HepG2 (cell line): ENCODE measurements around the gene NACC2. TPM values are rescaled to one million over a fixed set of nuclear protein-coding genes. Genes with fewer than 3 reads are reported as not detected.

ENCODE experiments used
- ATAC-seq: fragments of 200-7000 bp; cut with Tn5 transposase; 3 replicates; pipeline ENCODE4 v1.9.1; 2020; ENCODE audit warnings: mild to moderate bottlenecking, moderate library complexity
- BruUV-seq: library from RNA; stranded (reverse); fragments of 400-500 nt; replicated peaks from 2 replicates; lab custom pipeline; 2021; lab: Mats Ljungman, UMichigan
- CTCF ChIA-PET: fragments of 300-600 bp; formaldehyde crosslinking; extraction: SDS; loops from one replicate; lab custom pipeline; 2021; ENCODE audit warnings: low total read pairs, inconsistent platforms, low intra/inter-chr PET ratio; lab: Yijun Ruan, JAX
- POLR2A ChIA-PET: fragments of 350-600 bp; sonication (Branson Sonifier 250); formaldehyde crosslinking; loops from one replicate; lab custom pipeline; 2020; ENCODE audit warnings: antibody characterized with exemption, inconsistent platforms; lab: Yijun Ruan, JAX
- DNase-seq: peaks from one replicate; pipeline ENCODE4 v3.0.0-alpha.2; 2015; ENCODE audit warnings: low spot score
- FAIRE-seq: peaks from 3 replicates; lab custom pipeline; 2011; peaks lifted over from hg19 to GRCh38; lab: Jason Lieb, UNC
- H2AFZ ChIP-seq: one replicate; pipeline ENCODE4 v1.6.1; 2011; ENCODE audit warnings: low read length, inconsistent platforms
- H3K27ac ChIP-seq: fragments of 300-600 bp; 3 replicates; pipeline ENCODE4 v1.8.0; 2011; ENCODE audit warnings: mixed run types, mild to moderate bottlenecking, mixed read lengths, low read length, inconsistent platforms; ENCODE audit not compliant: insufficient read depth; ENCODE audit errors: extremely low read length
- H3K27me3 ChIP-seq, 2 experiments: fragments of 200-600 bp in 1 of 2; 2 replicates in 1 of 2; 3 replicates in 1 of 2; pipeline versions ENCODE4 v1.6.0 to v1.8.0; 2011; ENCODE audit warnings: low read length in 2 of 2, mild to moderate bottlenecking in 2 of 2, moderate library complexity in 2 of 2, inconsistent platforms in 1 of 2; ENCODE audit not compliant: insufficient read depth in 2 of 2, control insufficient read depth in 1 of 2
- H3K36me3 ChIP-seq, 2 experiments: fragments of 200-600 bp in 1 of 2; replicated peaks in 1 of 2; 2 replicates in 1 of 2; 3 replicates in 1 of 2; pipeline versions ENCODE4 v1.5.1 to v1.8.0; 2011; ENCODE audit warnings: low read length in 2 of 2, inconsistent platforms in 1 of 2; ENCODE audit not compliant: insufficient read depth in 2 of 2, control insufficient read depth in 1 of 2
- H3K4me1 ChIP-seq: 2 replicates; pipeline ENCODE4 v1.5.1; 2012; ENCODE audit warnings: low read length, inconsistent platforms; ENCODE audit not compliant: insufficient read depth
- H3K4me2 ChIP-seq: 2 replicates; pipeline ENCODE4 v1.6.0; 2011; ENCODE audit warnings: low read depth, low read length, inconsistent platforms
- H3K4me3 ChIP-seq, 3 experiments: fragments of 200-600 bp in 1 of 3; sonication (generic), shearing (Covaris generic) in 1 of 3; replicated peaks in 1 of 3; 2 replicates each; pipeline ENCODE4 v1.5.1; 2011 to 2016; ENCODE audit warnings: low read length in 3 of 3, inconsistent platforms in 2 of 3, low read depth in 2 of 3, mild to moderate bottlenecking in 2 of 3, control low read depth in 1 of 3, mixed read lengths in 1 of 3; ENCODE audit not compliant: insufficient read depth in 1 of 3
- H3K79me2 ChIP-seq: one replicate; pipeline ENCODE4 v1.6.1; 2011; ENCODE audit warnings: low read length, inconsistent platforms; ENCODE audit not compliant: insufficient read depth
- H3K9ac ChIP-seq: 2 replicates; pipeline ENCODE4 v1.6.0; 2011; ENCODE audit warnings: mild to moderate bottlenecking, low read depth, low read length, inconsistent platforms; ENCODE audit not compliant: insufficient read depth
- H3K9me3 ChIP-seq: 2 replicates; pipeline ENCODE4 v1.5.1; 2012; ENCODE audit warnings: mild to moderate bottlenecking, low read length
- H4K20me1 ChIP-seq: 2 replicates; pipeline ENCODE4 v1.6.0; 2011; ENCODE audit warnings: inconsistent platforms, mild to moderate bottlenecking, low read length, moderate library complexity; ENCODE audit not compliant: insufficient read depth
- ATF6 ChIP-seq: sonication (generic); formaldehyde crosslinking; conservative IDR thresholded peaks from 2 replicates; pipeline ENCODE4 v1.4.0; 2020; ENCODE audit warnings: missing genetic modification reagents
- DPF2 ChIP-seq: sonication (generic); formaldehyde crosslinking; IDR thresholded peaks from 2 replicates; pipeline ENCODE4 v1.4.0; 2020; ENCODE audit warnings: mild to moderate bottlenecking, low read depth, missing genetic modification reagents, borderline replicate concordance
- EEA1 ChIP-seq: sonication (generic); formaldehyde crosslinking; IDR thresholded peaks from 2 replicates; pipeline ENCODE4 v1.5.1; 2020; ENCODE audit warnings: mild to moderate bottlenecking, missing genetic modification reagents, borderline replicate concordance
- FIP1L1 ChIP-seq: fragments of 200-400 bp; formaldehyde crosslinking; IDR thresholded peaks from 2 replicates; pipeline ENCODE4 v1.6.1; 2018; ENCODE audit warnings: low read depth, mild to moderate bottlenecking, low read length, moderate library complexity, borderline replicate concordance; ENCODE audit not compliant: insufficient read depth
- FOXM1 ChIP-seq: sonication (generic); formaldehyde crosslinking; IDR thresholded peaks from 2 replicates; pipeline ENCODE4 v1.5.0; 2020; ENCODE audit warnings: missing genetic modification reagents
- HMG20A ChIP-seq: IDR thresholded peaks from 2 replicates; pipeline ENCODE4 v1.6.1; 2016; ENCODE audit warnings: borderline replicate concordance
- KDM1A ChIP-seq: IDR thresholded peaks from 2 replicates; pipeline ENCODE4 v1.6.1; 2016; ENCODE audit warnings: missing compliant biosample characterization
- RARG ChIP-seq: sonication (generic); formaldehyde crosslinking; IDR thresholded peaks from 2 replicates; pipeline ENCODE4 v1.4.0; 2020; ENCODE audit warnings: low read depth, mild to moderate bottlenecking, missing genetic modification reagents
- RORA ChIP-seq: sonication (generic); formaldehyde crosslinking; IDR thresholded peaks from 2 replicates; pipeline ENCODE4 v1.5.0; 2020; ENCODE audit warnings: mild to moderate bottlenecking, missing genetic modification reagents, moderate library complexity
- SNAI1 ChIP-seq: sonication (generic); formaldehyde crosslinking; IDR thresholded peaks from 2 replicates; pipeline ENCODE4 v1.5.0; 2020; ENCODE audit warnings: mild to moderate bottlenecking, missing genetic modification reagents, borderline replicate concordance
- STAG1 ChIP-seq: sonication (generic); formaldehyde crosslinking; IDR thresholded peaks from 2 replicates; pipeline ENCODE4 v1.4.0; 2020; ENCODE audit warnings: missing genetic modification reagents
- TP53 ChIP-seq: sonication (generic); formaldehyde crosslinking; conservative IDR thresholded peaks from 2 replicates; pipeline ENCODE4 v1.4.0; 2020; ENCODE audit warnings: missing genetic modification reagents
- XRCC5 ChIP-seq: fragments of 200-400 bp; formaldehyde crosslinking; optimal IDR thresholded peaks from 2 replicates; pipeline ENCODE3; 2017; ENCODE audit warnings: mild to moderate bottlenecking, low read length
- ZBTB39 ChIP-seq: sonication (generic); formaldehyde crosslinking; IDR thresholded peaks from 2 replicates; pipeline ENCODE4 v1.5.0; 2020; ENCODE audit warnings: missing genetic modification reagents
- ZKSCAN5 ChIP-seq: sonication (generic); formaldehyde crosslinking; IDR thresholded peaks from 2 replicates; pipeline ENCODE4 v1.5.1; 2020; ENCODE audit warnings: mild to moderate bottlenecking, missing genetic modification reagents
- ZNF205 ChIP-seq: IDR thresholded peaks from 2 replicates; pipeline ENCODE4 v1.6.1; 2018; ENCODE audit warnings: missing biosample characterization, missing genetic modification reagents
- ZNF317 ChIP-seq: sonication (generic); formaldehyde crosslinking; IDR thresholded peaks from 2 replicates; pipeline ENCODE4 v1.5.0; 2020; ENCODE audit warnings: mild to moderate bottlenecking, missing genetic modification reagents
- ZNF326 ChIP-seq: sonication (generic); formaldehyde crosslinking; IDR thresholded peaks from 2 replicates; pipeline ENCODE4 v1.4.0; 2020; ENCODE audit warnings: missing genetic modification reagents, borderline replicate concordance
- ZNF709 ChIP-seq: sonication (generic); formaldehyde crosslinking; IDR thresholded peaks from 2 replicates; pipeline ENCODE4 v1.5.0; 2020; ENCODE audit warnings: mild to moderate bottlenecking, missing genetic modification reagents
- ZNF883 ChIP-seq: sonication (generic); formaldehyde crosslinking; IDR thresholded peaks from 2 replicates; pipeline ENCODE4 v1.5.1; 2020; ENCODE audit warnings: mild to moderate bottlenecking, missing genetic modification reagents; ENCODE audit errors: not compliant biosample characterization
- WGBS: methylation state at CpG from one replicate; pipeline ENCODE4 v1.1.6; 2017; ENCODE audit warnings: low lambda C conversion rate; 5-methylcytosine and 5-hydroxymethylcytosine counted together
- in situ Hi-C: cut with HindIII; loops from 2 replicates; pipeline ENCODE4 v1.10.0; 2017; ENCODE audit warnings: low pct_unique_long_range_greater_than_20kb; ENCODE audit not compliant: extremely low pct_ligation_motif_present
- intact Hi-C: fragments of 100-400 bp; cut with micrococcal nuclease; formaldehyde crosslinking; loops from one replicate; pipeline ENCODE4 v1.10.0; 2022; ENCODE audit not compliant: unreplicated experiment
- polyA plus RNA-seq, 8 experiments: library from polyadenylated mRNA; depleted of rRNA in 3 of 8; stranded (reverse) in 7 of 8; unstranded in 1 of 8; fragments of >200 nt; fragmentation: Illumina TruSeq in 4 of 8; extraction: Trizol in 4 of 8; gene quantifications; 2 replicates each; pipeline versions ENCODE4 v1.2.1 to v1.2.3, GENCODE V29; 2011 to 2016; ENCODE audit warnings: low read depth in 4 of 8, missing spikeins in 1 of 8, mixed read lengths in 1 of 8; ENCODE audit not compliant: insufficient read depth in 1 of 8
- total RNA-seq, 5 experiments: library from RNA; depleted of rRNA; stranded (reverse); fragments of >200 nt; fragmentation: Illumina TruSeq; extraction: Trizol; gene quantifications; 2 replicates each; pipeline ENCODE4 v1.2.3, GENCODE V29; 2016; ENCODE audit warnings: low read depth in 1 of 5

Gene NACC2
- total and polyA plus RNA-seq, 2 of the 13 experiments (the other 11 are each of a cell fraction or from before 2014, with no cell fraction given): 5.9 to 12.3 TPM

- TF ChIP-seq ZBTB39 (no peak), XRCC5 (no peak), DPF2 (CRISPR knock-in tag) (no peak), HMG20A (CRISPR knock-in tag) (no peak), RORA (no peak), FIP1L1 (no peak), STAG1 (CRISPR knock-in tag) (no peak), ZNF883 (no peak), ZNF326 (no peak)
These were observed 36.8 kb upstream of the NACC2 start (continued) for GRCh38 chr9:136131629-136132511.

GRCh38 chr9:136129176-136129575 lies 34.1 kb upstream of the NACC2 start:
- FAIRE-seq: no peak
- H3K9ac ChIP-seq: no peak overlapping the region
- ChIA-PET POLR2A (no interaction called here), CTCF (no interaction called here)
- H3K36me3 ChIP-seq: no peaks in the 10 kb centered on the region
- no peak overlapping the region for H3K4me2 ChIP-seq
- H3K79me2 ChIP-seq: no peaks in the 10 kb centered on the region
- H4K20me1 ChIP-seq: no peaks in the 10 kb centered on the region
- TF ChIP-seq ZNF205 (no peak), FOXM1 (CRISPR knock-in tag) (no peak), SNAI1 (CRISPR knock-in tag) (no peak), ZNF317 (CRISPR knock-in tag) (no peak), EEA1 (CRISPR knock-in tag) (no peak), KDM1A (CRISPR knock-in tag) (no peak), TP53 (no peak), RARG (CRISPR knock-in tag) (no peak), ATF6 (CRISPR knock-in tag) (no peak), ZNF709 (no peak), ZKSCAN5 (CRISPR knock-in tag) (no peak)
- H3K27me3 ChIP-seq: peaks cover 21 to 76% of the 10 kb centered on the region in 2 experiments
- DNase-seq: no peak
- H3K4me1 ChIP-seq: peaks cover 10% of the 10 kb centered on the region
- no peak overlapping the region for H2AFZ ChIP-seq
- in situ Hi-C loops (loop anchor here (10.0 kb wide), 1 partner anchor 264 kb away; no protein-coding TSS in a partner anchor), intact Hi-C loops (no loop called here)
- ATAC-seq: no peak
- 20% methylated on average over 11 of the region's 17 CpGs for WGBS
- no TSS peak for BruUV-seq
- H3K27ac ChIP-seq: no peak overlapping the region
- no peak overlapping the region for H3K4me3 ChIP-seq
- H3K9me3 ChIP-seq: peaks cover 6% of the 10 kb centered on the region; the same call in 1 of the 2 replicates
